Measurements from ENCODE around the gene DIS3L. TPM values are rescaled to one million over a fixed set of nuclear protein-coding genes. Genes with fewer than 3 reads are reported as not detected.

Gene DIS3L
- polyA plus RNA-seq, 2 of the 4 experiments (the other 2 are of a cell fraction) = 43.6 to 64.3 TPM

DNA sequence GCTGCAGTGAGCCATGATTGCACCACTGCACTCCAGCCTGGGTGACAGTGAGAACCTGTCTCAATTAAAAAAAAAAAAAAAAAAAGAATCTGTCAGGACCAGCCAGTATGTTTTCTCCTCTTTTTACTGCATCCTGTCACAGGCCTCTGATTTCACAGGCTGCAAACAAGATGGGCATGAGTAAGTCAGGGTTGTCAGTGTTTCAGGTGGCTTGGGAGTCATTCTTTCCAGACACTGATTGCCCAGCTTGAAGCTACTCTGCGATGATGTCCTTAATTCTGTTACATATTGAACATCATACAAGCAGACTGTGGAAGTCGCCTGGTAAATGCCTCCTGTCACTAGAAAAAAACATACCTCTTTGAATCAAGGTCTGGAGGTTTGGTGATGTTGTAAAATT, 18.8 kb downstream of the DIS3L start:
- Histone ChIP-seq H3K9me3 (no peaks in the 10 kb centered on the region), H3K4me1 (no peaks in the 10 kb centered on the region), H3K4me2 (no peak overlapping the region), H3K27ac (no peak overlapping the region), H3K4me3 (no peak overlapping the region)
- ChIA-PET POLR2A (no interaction called here), CTCF (interaction anchor here (0.6 to 1.5 kb wide), 5 partner anchors 10 to 734 kb away, joined by 3 to 4 read pairs (median 3); no protein-coding TSS in a partner anchor)
- ATAC-seq (no peak), DNase-seq (ENCODE audit: low read depth in 1 of 2, low spot score in 1 of 2) (no peak), FAIRE-seq (no peak)
- WGBS (ENCODE audit: missing lambda C conversion rate) = 94% methylated on average over 2 of the region's 2 CpGs
- no peak for TF ChIP-seq CBX8 (IDR thresholded peaks at IDR 0.05)

DNA sequence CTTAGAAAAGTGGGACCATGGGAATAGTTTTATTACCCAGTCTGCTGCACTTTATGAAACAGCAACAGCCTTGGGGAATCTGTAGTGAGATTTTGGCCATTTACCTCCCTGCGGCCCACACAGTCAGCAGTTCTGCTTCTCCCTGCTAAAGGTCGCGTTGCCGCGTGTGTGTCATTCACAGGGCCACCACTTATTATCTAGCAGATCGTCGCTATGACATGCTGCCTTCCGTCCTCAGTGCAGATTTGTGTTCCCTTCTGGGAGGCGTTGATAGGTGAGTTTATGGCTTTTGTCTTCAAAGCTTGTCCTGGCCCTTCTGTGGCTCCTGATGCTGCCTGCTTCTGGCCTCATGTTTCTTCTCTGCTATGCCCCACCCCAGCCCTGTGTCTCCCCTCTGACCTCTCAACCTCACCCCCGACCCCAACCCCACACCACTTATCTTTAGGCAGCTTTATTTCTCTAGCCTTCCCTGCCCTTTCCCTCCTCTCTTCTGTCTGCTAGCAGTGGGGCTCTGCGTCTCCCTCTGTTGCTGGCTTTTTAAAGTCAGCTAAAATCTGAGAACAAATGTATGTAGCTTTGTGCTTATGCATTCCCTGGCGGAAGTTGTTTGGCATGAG, 30.1 kb downstream of the DIS3L start:
- CTCF ChIA-PET = interaction anchor here (0.8 to 3.0 kb wide), 3 partner anchors 29 to 244 kb away, joined by 3 to 7 read pairs (median 4); no protein-coding TSS in a partner anchor
- no peak for ATAC-seq
- Histone ChIP-seq H3K4me3 (no peak overlapping the region), H3K4me1 (no peaks in the 10 kb centered on the region), H3K27ac (no peak overlapping the region), H3K4me2 (no peak overlapping the region), H3K9me3 (no peaks in the 10 kb centered on the region)
- TF ChIP-seq, protein P1, sequence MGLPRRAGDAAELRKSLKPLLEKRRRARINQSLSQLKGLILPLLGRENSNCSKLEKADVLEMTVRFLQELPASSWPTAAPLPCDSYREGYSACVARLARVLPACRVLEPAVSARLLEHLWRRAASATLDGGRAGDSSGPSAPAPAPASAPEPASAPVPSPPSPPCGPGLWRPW (IDR thresholded peaks at IDR 0.05) = no peak
- TF ChIP-seq PHF8 (IDR thresholded peaks at IDR 0.05; ENCODE audit: borderline replicate concordance, low read depth) (no peak), POLR2A (IDR thresholded peaks at IDR 0.05; ENCODE audit: low read length) (0 out of 2 replicates have a peak, but pooled peaks have one; percentile 8), CHD4 (IDR thresholded peaks at IDR 0.05; ENCODE audit: borderline replicate concordance) (no peak), PBX3 (IDR thresholded peaks at IDR 0.05) (no peak)
- FAIRE-seq = no peak
- POLR2A ChIA-PET = no interaction called here
- no peak for DNase-seq (ENCODE audit: low read depth in 1 of 2, low spot score in 1 of 2)
- 95% methylated on average over 12 of the region's 12 CpGs for WGBS (ENCODE audit: missing lambda C conversion rate)

- no peak overlapping the region for H3K27ac ChIP-seq
- ChIA-PET POLR2A (interaction anchor here (0.6 kb wide), 1 partner anchor 24 kb away, joined by 3 read pairs; no protein-coding TSS in a partner anchor), CTCF (interaction anchor here (0.7 to 1.4 kb wide), 3 partner anchors 9 to 53 kb away, joined by 3 read pairs; no protein-coding TSS in a partner anchor)
- WGBS (ENCODE audit: missing lambda C conversion rate) = 92% methylated on average over 11 of the region's 11 CpGs
- H3K9me3 ChIP-seq = no peaks in the 10 kb centered on the region
- H3K4me1 ChIP-seq = no peaks in the 10 kb centered on the region
- no peak overlapping the region for H3K4me2 ChIP-seq
- FAIRE-seq = no peak
- no peak overlapping the region for H3K4me3 ChIP-seq
- no peak for TF ChIP-seq PBX3 (IDR thresholded peaks at IDR 0.05)
- no peak for TF ChIP-seq CHD2 (IDR thresholded peaks at IDR 0.05; ENCODE audit: low read length, partially characterized antibody)
- TF ChIP-seq CEBPB (IDR thresholded peaks at IDR 0.05) = no peak
- TF ChIP-seq NR3C1 (IDR thresholded peaks at IDR 0.05) = no peak
- no peak for TF ChIP-seq TFCP2L1 (CRISPR knock-in tag; IDR thresholded peaks at IDR 0.05)
- TF ChIP-seq, protein P2, sequence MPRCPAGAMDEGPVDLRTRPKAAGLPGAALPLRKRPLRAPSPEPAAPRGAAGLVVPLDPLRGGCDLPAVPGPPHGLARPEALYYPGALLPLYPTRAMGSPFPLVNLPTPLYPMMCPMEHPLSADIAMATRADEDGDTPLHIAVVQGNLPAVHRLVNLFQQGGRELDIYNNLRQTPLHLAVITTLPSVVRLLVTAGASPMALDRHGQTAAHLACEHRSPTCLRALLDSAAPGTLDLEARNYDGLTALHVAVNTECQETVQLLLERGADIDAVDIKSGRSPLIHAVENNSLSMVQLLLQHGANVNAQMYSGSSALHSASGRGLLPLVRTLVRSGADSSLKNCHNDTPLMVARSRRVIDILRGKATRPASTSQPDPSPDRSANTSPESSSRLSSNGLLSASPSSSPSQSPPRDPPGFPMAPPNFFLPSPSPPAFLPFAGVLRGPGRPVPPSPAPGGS (IDR thresholded peaks at IDR 0.05) = no peak
- TF ChIP-seq, protein P3, sequence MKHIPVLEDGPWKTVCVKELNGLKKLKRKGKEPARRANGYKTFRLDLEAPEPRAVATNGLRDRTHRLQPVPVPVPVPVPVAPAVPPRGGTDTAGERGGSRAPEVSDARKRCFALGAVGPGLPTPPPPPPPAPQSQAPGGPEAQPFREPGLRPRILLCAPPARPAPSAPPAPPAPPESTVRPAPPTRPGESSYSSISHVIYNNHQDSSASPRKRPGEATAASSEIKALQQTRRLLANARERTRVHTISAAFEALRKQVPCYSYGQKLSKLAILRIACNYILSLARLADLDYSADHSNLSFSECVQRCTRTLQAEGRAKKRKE (CRISPR knock-in tag; IDR thresholded peaks at IDR 0.05; ENCODE audit: low read depth) = no peak
- no peak for TF ChIP-seq HDAC2 (IDR thresholded peaks at IDR 0.05)
- no peak for TF ChIP-seq RARB (CRISPR knock-in tag; IDR thresholded peaks at IDR 0.05)
- TF ChIP-seq ZNF302 (CRISPR knock-in tag; IDR thresholded peaks at IDR 0.05) = no peak
- TF ChIP-seq HOXB13 (CRISPR knock-in tag; IDR thresholded peaks at IDR 0.05; ENCODE audit: low read depth) = no peak
- no peak for TF ChIP-seq BHLHE40 (IDR thresholded peaks at IDR 0.05; ENCODE audit: low read depth, low read length)
- no peak for TF ChIP-seq ESRRA (IDR thresholded peaks at IDR 0.05; ENCODE audit: borderline replicate concordance, low read length)
- no peak for TF ChIP-seq GATA3 (IDR thresholded peaks at IDR 0.05; ENCODE audit: borderline replicate concordance)
- no peak for TF ChIP-seq FOSL2 (IDR thresholded peaks at IDR 0.05)
- TF ChIP-seq FOSL2 (CRISPR knock-in tag; IDR thresholded peaks at IDR 0.05) = no peak
- no peak for TF ChIP-seq EHF (CRISPR knock-in tag; IDR thresholded peaks at IDR 0.05)
- ATAC-seq = no peak
- DNase-seq (ENCODE audit: low read depth in 1 of 2, low spot score in 1 of 2) = no peak
These were observed 32.7 kb downstream of the DIS3L start for GRCh38 chr15:66326051-66326450.

Data from A549 (cell line).